Spleen (tissue), 11 donors: ENCODE results near the gene HOXC13. TPM values are rescaled to one million over a fixed set of nuclear protein-coding genes. Genes with fewer than 3 reads are reported as not detected.

ENCODE experiments used
- DNase-seq: peaks from one replicate; pipeline ENCODE4 v3.0.0-alpha.2; 2020
- H3K27ac ChIP-seq, 8 donors: fragments of 200-600 bp; sonication (generic) in 7 of 8; 1 replicate in 4 of 8; 2 replicates in 4 of 8; pipeline versions ENCODE4 v1.5.0 to v1.8.0; 2016 to 2021; ENCODE audit warnings: inconsistent platforms in 4 of 8, mild to moderate bottlenecking in 4 of 8, moderate library complexity in 1 of 8
- H3K27me3 ChIP-seq, 7 donors: fragments of 200-600 bp; sonication (generic) in 6 of 7; replicated peaks in 1 of 7; 1 replicate in 4 of 7; 2 replicates in 3 of 7; pipeline versions ENCODE4 v1.5.0 to v1.8.0; 2016 to 2021; ENCODE audit warnings: inconsistent platforms in 3 of 7, mild to moderate bottlenecking in 1 of 7
- H3K36me3 ChIP-seq, 6 donors: fragments of 200-600 bp; sonication (generic) in 5 of 6; 1 replicate in 4 of 6; 2 replicates in 2 of 6; pipeline versions ENCODE4 v1.5.0 to v1.8.0; 2016 to 2021; ENCODE audit warnings: inconsistent platforms in 2 of 6
- H3K4me1 ChIP-seq, 6 donors: fragments of 200-600 bp; sonication (generic) in 5 of 6; 1 replicate in 3 of 6; 2 replicates in 3 of 6; pipeline versions ENCODE4 v1.5.0 to v1.8.0; 2016 to 2021; ENCODE audit warnings: inconsistent platforms in 3 of 6
- H3K4me3 ChIP-seq, 8 donors: fragments of 200-600 bp; sonication (generic) in 7 of 8; 1 replicate in 4 of 8; 2 replicates in 4 of 8; pipeline versions ENCODE4 v1.5.0 to v1.8.0; 2016 to 2021; ENCODE audit warnings: inconsistent platforms in 4 of 8, mild to moderate bottlenecking in 4 of 8, moderate library complexity in 2 of 8
- H3K9me3 ChIP-seq, 8 donors: fragments of 200-600 bp; sonication (generic) in 7 of 8; 1 replicate in 4 of 8; 2 replicates in 4 of 8; pipeline versions ENCODE4 v1.5.0 to v1.8.0; 2016 to 2021; ENCODE audit warnings: inconsistent platforms in 4 of 8
- CTCF ChIP-seq, 11 experiments: fragments of 200-600 bp in 7 of 11; fragments of 450-650 bp in 4 of 11; sonication (generic) in 4 of 11; IDR thresholded peaks in 8 of 11; conservative IDR thresholded peaks in 3 of 11; 1 replicate in 7 of 11; 2 replicates in 4 of 11; pipeline versions ENCODE4 v1.4.0 to v1.8.0; 2016 to 2021; ENCODE audit warnings: antibody characterized with exemption in 11 of 11, inconsistent platforms in 4 of 11, mild to moderate bottlenecking in 1 of 11
- POLR2A ChIP-seq, 3 donors: fragments of 450-650 bp; IDR thresholded peaks; one replicate each; pipeline ENCODE4 v1.5.1; 2017; ENCODE audit warnings: antibody characterized with exemption in 3 of 3, mild to moderate bottlenecking in 1 of 3
- POLR2AphosphoS5 ChIP-seq, 3 donors: sonication (generic); formaldehyde crosslinking; IDR thresholded peaks; one replicate each; pipeline ENCODE4 v1.5.1; 2017; ENCODE audit warnings: antibody characterized with exemption in 3 of 3
- WGBS, 5 donors: extraction: QIAGEN DNeasy Blood & Tissue Kit in 3 of 5; methylation state at CpG; one replicate each; pipeline versions ENCODE4 v1.1.5 to v1.1.7; 2013 to 2018; 5-methylcytosine and 5-hydroxymethylcytosine counted together
- intact Hi-C: fragments of 100-400 bp; cut with DNase I; formaldehyde crosslinking; loops from one replicate; pipeline ENCODE4 v1.15.0; 2023; ENCODE audit warnings: low total_unique reads
- polyA plus RNA-seq, 3 donors: library from polyadenylated mRNA; stranded (reverse); fragments of 200-250 nt; gene quantifications; one replicate each; pipeline ENCODE4 v1.2.1, GENCODE V29; 2013
- total RNA-seq, 7 donors: library from RNA; depleted of rRNA in 3 of 7; stranded (reverse); fragments of >200 nt in 3 of 7; fragmentation: NEBNext Ultra II Directional in 4 of 7; extraction: Animal tissue kit (Norgen Biotek cat#: 25700) in 4 of 7; gene quantifications; one replicate each; pipeline versions ENCODE4 v1.1.0 to v1.2.1, GENCODE V29; 2016 to 2021
- donor health status: healthy with polysubstance abuse.
- donor health status: DM: no; HTN: no; CAD: no; lungs with moderate emphysema.
- donor health status: DM: no; HTN: no; CAD: no.
- donor health status: Bipolar disorder and iron deficiency.
- donor health status: healthy.
- donor health status: DM: no; HTN: no; CAD: no.
- donor health status: DM: yes; HTN: yes; CAD: no.

The HOXC13 gene
- total and polyA plus RNA-seq, 10 donors, result not detected

DNA sequence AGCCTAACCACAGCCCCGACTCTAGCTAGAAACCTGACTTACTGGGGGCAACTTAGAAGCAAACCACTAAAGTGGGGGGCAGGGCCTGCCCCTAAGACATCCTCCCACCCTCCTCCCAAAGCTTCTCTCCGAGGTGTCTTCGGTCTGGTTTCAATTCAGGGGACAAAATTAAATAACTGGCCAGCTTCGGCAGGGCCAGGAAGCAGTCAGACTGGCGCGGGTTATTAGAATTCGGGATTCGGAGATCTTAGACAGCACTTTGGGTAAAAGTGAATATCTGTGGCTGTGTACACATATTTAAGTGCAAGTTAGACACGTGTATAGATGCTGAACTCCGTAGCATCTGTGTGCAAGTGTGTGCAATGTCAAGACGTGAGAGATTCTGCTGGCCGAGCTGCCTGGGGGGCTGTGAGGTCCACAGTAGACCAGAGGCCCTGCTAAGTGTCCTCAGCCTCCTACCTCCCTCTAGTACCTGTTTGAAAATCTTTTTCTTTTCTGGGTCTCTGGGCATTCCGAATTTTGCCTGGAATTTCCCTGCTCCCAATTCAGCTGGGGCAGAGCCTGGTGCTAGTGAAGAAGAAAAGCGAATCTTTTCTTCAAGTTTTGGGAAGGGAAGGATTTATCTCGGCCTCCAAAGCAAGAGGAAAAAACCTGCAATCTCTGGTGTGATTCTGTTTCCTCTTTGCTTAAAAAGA lies 42.3 kb downstream of the HOXC13 start:
- peaks cover 8 to 33% (median 17%) of the 10 kb centered on the region in 6 donors for H3K4me1 ChIP-seq
- H3K9me3 ChIP-seq, result peaks cover 0 to 12% (median 0%) of the 10 kb centered on the region in 8 donors
- H3K36me3 ChIP-seq, result no peaks in the 10 kb centered on the region
- 19 to 25% (median 20%) methylated on average over 15 of the region's 15 CpGs for whole genome bisulfite sequencing, 5 donors
- H3K4me3 ChIP-seq, result no peak overlapping the region
- intact Hi-C loops, result no loop called here
- TF ChIP-seq POLR2AphosphoS5 (IDR thresholded peaks at IDR 0.05) (no peak), POLR2A (IDR thresholded peaks at IDR 0.05) (no peak), CTCF (IDR thresholded peaks at IDR 0.05 in 8 of 11, conservative IDR thresholded peaks at IDR 0.05 in 3 of 11) (no peak)
- DNase-seq, result no peak
- H3K27me3 ChIP-seq, result peaks cover 18 to 100% (median 99%) of the 10 kb centered on the region in 7 donors
- no peak overlapping the region for H3K27ac ChIP-seq

- intact Hi-C loops, result no loop called here
- no peak for TF ChIP-seq POLR2A (IDR thresholded peaks at IDR 0.05)
- no peak for TF ChIP-seq CTCF (IDR thresholded peaks at IDR 0.05 in 8 of 11, conservative IDR thresholded peaks at IDR 0.05 in 3 of 11)
- no peak overlapping the region for H3K4me3 ChIP-seq
- H3K27ac ChIP-seq, result no peak overlapping the region
- no peak for DNase-seq
- H3K4me1 ChIP-seq, result peaks cover 12 to 42% (median 23%) of the 10 kb centered on the region in 6 donors
- H3K27me3 ChIP-seq, result peaks cover 25 to 100% (median 99%) of the 10 kb centered on the region in 7 donors
- 9 to 28% (median 13%) methylated on average over 29 to 30 of the region's 30 CpGs for WGBS, 5 donors
- H3K36me3 ChIP-seq, result no peaks in the 10 kb centered on the region
- peaks cover 0 to 12% (median 0%) of the 10 kb centered on the region in 8 donors for H3K9me3 ChIP-seq
Observed at GRCh38 chr12:53981634-53982565, 43.3 kb downstream of the HOXC13 start.

- peaks cover 0 to 12% (median 0%) of the 10 kb centered on the region in 8 donors for H3K9me3 ChIP-seq
- H3K4me1 ChIP-seq, result peaks cover 12 to 40% (median 23%) of the 10 kb centered on the region in 6 donors
- peaks cover 29 to 100% (median 99%) of the 10 kb centered on the region in 7 donors for H3K27me3 ChIP-seq
- intact Hi-C loops, result no loop called here
- no peak for TF ChIP-seq POLR2A (IDR thresholded peaks at IDR 0.05)
- TF ChIP-seq CTCF (IDR thresholded peaks at IDR 0.05 in 8 of 11, conservative IDR thresholded peaks at IDR 0.05 in 3 of 11), result no peak
- no peak for TF ChIP-seq POLR2AphosphoS5 (IDR thresholded peaks at IDR 0.05)
- WGBS, 5 donors, result 10 to 17% (median 14%) methylated on average over 25 to 26 of the region's 26 CpGs
- H3K27ac ChIP-seq, result no peak overlapping the region
- no peaks in the 10 kb centered on the region for H3K36me3 ChIP-seq
- no peak for DNase-seq
- no peak overlapping the region for H3K4me3 ChIP-seq
Observed at GRCh38 chr12:53982648-53983567, 44.3 kb downstream of the HOXC13 start.
